GM23338 (cell line): ENCODE measurements around the gene AFM. TPM values are rescaled to one million over a fixed set of nuclear protein-coding genes. Genes with fewer than 3 reads are reported as not detected.

Source experiments
- ATAC-seq: fragments of 200-7000 bp; cut with Tn5 transposase; 3 replicates; pipeline ENCODE4 v1.9.1; 2020
- DNase-seq: peaks from one replicate; pipeline ENCODE4 v3.0.0-alpha.2; 2015; ENCODE audit warnings: low spot score
- H2AFZ ChIP-seq: fragments of 200-600 bp; sonication (generic); 2 replicates; pipeline ENCODE4 v1.8.0; 2016; ENCODE audit warnings: antibody characterized with exemption, mild to moderate bottlenecking, moderate library complexity
- H3F3A ChIP-seq: fragments of 200-600 bp; sonication (generic); replicated peaks from 2 replicates; pipeline ENCODE4 v1.8.0; 2017; ENCODE audit warnings: antibody characterized with exemption, mixed run types, low read depth
- H3K27ac ChIP-seq: fragments of 200-600 bp; sonication (generic); 2 replicates; pipeline ENCODE4 v1.6.1; 2016; ENCODE audit warnings: low read depth
- H3K27me3 ChIP-seq: fragments of 200-600 bp; sonication (generic); 2 replicates; pipeline ENCODE4 v1.8.0; 2016; ENCODE audit warnings: mild to moderate bottlenecking, mixed run types, moderate library complexity; ENCODE audit not compliant: insufficient read depth
- H3K36me3 ChIP-seq: fragments of 200-600 bp; sonication (generic); 2 replicates; pipeline ENCODE4 v1.8.0; 2016; ENCODE audit warnings: mild to moderate bottlenecking; ENCODE audit not compliant: insufficient read depth
- H3K4me1 ChIP-seq: fragments of 200-600 bp; sonication (generic); 2 replicates; pipeline ENCODE4 v1.8.0; 2016; ENCODE audit warnings: mild to moderate bottlenecking, moderate library complexity; ENCODE audit not compliant: insufficient read depth
- H3K4me2 ChIP-seq: fragments of 200-600 bp; sonication (generic); 2 replicates; pipeline ENCODE4 v1.7.1; 2017; ENCODE audit warnings: mixed run types
- H3K4me3 ChIP-seq: fragments of 200-600 bp; sonication (generic); 2 replicates; pipeline ENCODE4 v1.6.1; 2016; ENCODE audit warnings: mixed run types
- H3K79me2 ChIP-seq: fragments of 200-600 bp; sonication (generic); replicated peaks from 2 replicates; pipeline ENCODE4 v1.8.0; 2017; ENCODE audit warnings: mild to moderate bottlenecking; ENCODE audit not compliant: insufficient read depth
- H3K9me2 ChIP-seq: fragments of 200-600 bp; sonication (generic); 2 replicates; pipeline ENCODE4 v1.8.0; 2017; ENCODE audit not compliant: insufficient read depth
- H4K20me1 ChIP-seq: fragments of 200-600 bp; sonication (generic); replicated peaks from 2 replicates; pipeline ENCODE4 v1.8.0; 2017; ENCODE audit warnings: mild to moderate bottlenecking; ENCODE audit not compliant: insufficient read depth
- H3K27ac Mint-ChIP-seq: 2 replicates; pipeline ENCODE4 v1.8.0; 2020; ENCODE audit warnings: inconsistent platforms, mild to moderate bottlenecking, moderate library complexity, mixed read lengths
- H3K27me3 Mint-ChIP-seq: 3 replicates; pipeline ENCODE4 v1.8.0; 2022; ENCODE audit warnings: low read depth, mild to moderate bottlenecking, moderate library complexity, mixed read lengths, inconsistent platforms; ENCODE audit not compliant: insufficient read depth, poor library complexity
- H3K36me3 Mint-ChIP-seq: 3 replicates; pipeline ENCODE4 v1.8.0; 2021; ENCODE audit warnings: low read depth, mild to moderate bottlenecking, inconsistent platforms, moderate library complexity, mixed read lengths
- H3K4me1 Mint-ChIP-seq: 3 replicates; pipeline ENCODE4 v1.8.0; 2020; ENCODE audit warnings: mild to moderate bottlenecking, inconsistent platforms, mixed read lengths
- H3K4me3 Mint-ChIP-seq: 3 replicates; pipeline ENCODE4 v1.8.0; 2021; ENCODE audit warnings: moderate library complexity, mild to moderate bottlenecking, inconsistent platforms, mixed read lengths
- H3K9me3 Mint-ChIP-seq: 3 replicates; pipeline ENCODE4 v1.8.0; 2020; ENCODE audit warnings: moderate library complexity, mild to moderate bottlenecking, inconsistent platforms, mixed read lengths
- CREB1 ChIP-seq: fragments of 250-450 bp; sonication (Bioruptor Pico); IDR thresholded peaks from 2 replicates; pipeline ENCODE4 v1.5.0; 2020; ENCODE audit warnings: low read depth, mild to moderate bottlenecking, moderate library complexity
- CTCF ChIP-seq, 2 experiments: fragments of 200-600 bp in 1 of 2; sonication (generic) in 1 of 2; conservative IDR thresholded peaks; 2 replicates each; pipeline versions ENCODE4 v1.5.1 to v1.6.1; 2016 to 2017; ENCODE audit warnings: antibody characterized with exemption in 2 of 2, low read depth in 2 of 2, mild to moderate bottlenecking in 2 of 2, moderate library complexity in 1 of 2
- EZH2 ChIP-seq: fragments of 200-600 bp; sonication (generic); IDR thresholded peaks from one replicate; pipeline ENCODE4 v1.8.0; 2017; ENCODE audit warnings: antibody characterized with exemption, mild to moderate bottlenecking, low read depth; ENCODE audit not compliant: unreplicated experiment
- EZH2phosphoT487 ChIP-seq: fragments of 200-600 bp; sonication (generic); IDR thresholded peaks from one replicate; pipeline ENCODE4 v1.8.1; 2018; ENCODE audit warnings: antibody characterized with exemption; ENCODE audit not compliant: unreplicated experiment
- JUNB ChIP-seq: IDR thresholded peaks from one replicate; pipeline ENCODE4 v1.6.1; 2016; ENCODE audit warnings: antibody characterized with exemption; ENCODE audit not compliant: unreplicated experiment
- NANOG ChIP-seq: IDR thresholded peaks from 2 replicates; pipeline ENCODE4 v1.6.1; 2016; ENCODE audit warnings: antibody characterized with exemption, borderline replicate concordance
- POLR2AphosphoS5 ChIP-seq: IDR thresholded peaks from 2 replicates; pipeline ENCODE4 v1.6.1; 2016; ENCODE audit warnings: antibody characterized with exemption, low read depth
- REST ChIP-seq: IDR thresholded peaks from one replicate; pipeline ENCODE4 v1.6.1; 2018; ENCODE audit warnings: antibody characterized with exemption; ENCODE audit not compliant: unreplicated experiment
- STAT1 ChIP-seq: IDR thresholded peaks from one replicate; pipeline ENCODE4 v1.6.1; 2016; ENCODE audit warnings: antibody characterized with exemption; ENCODE audit not compliant: unreplicated experiment
- ZNF114 ChIP-seq: fragments of 250-450 bp; sonication (Bioruptor Pico); IDR thresholded peaks from 2 replicates; pipeline ENCODE4 v1.5.0; 2020; ENCODE audit warnings: mild to moderate bottlenecking, moderate library complexity
- ZNF331 ChIP-seq: fragments of 250-450 bp; sonication (Bioruptor Pico); IDR thresholded peaks from 2 replicates; pipeline ENCODE4 v1.5.0; 2020; ENCODE audit warnings: low read depth, mild to moderate bottlenecking, moderate library complexity
- polyA plus RNA-seq: library from polyadenylated mRNA; unstranded; fragments of >200 nt; fragmentation: Nextera tagmentation; extraction: Ambion mirVana; gene quantifications from 2 replicates; pipeline ENCODE4 v1.2.1, GENCODE V29; 2016
- total RNA-seq: library from RNA; depleted of rRNA; stranded (reverse); fragments of >200 nt; shearing (Covaris generic); gene quantifications from 2 replicates; pipeline ENCODE4 v1.2.3, GENCODE V29; 2014
- TF ChIP-seq, protein P1 (sequence below): fragments of 250-450 bp; sonication (Bioruptor Pico); IDR thresholded peaks from 2 replicates; pipeline ENCODE4 v1.5.0; 2020; ENCODE audit warnings: mild to moderate bottlenecking, moderate library complexity
- TF ChIP-seq, protein P2 (sequence below): IDR thresholded peaks from 2 replicates; pipeline ENCODE4 v1.6.1; 2016; ENCODE audit warnings: antibody characterized with exemption

The AFM gene
- total and polyA plus RNA-seq, 2 experiments from 2014 or later = not detected

GRCh38 chr4:73448448-73449203 lies 32.9 kb upstream of the AFM start:
- DNase-seq = no peak
- H3K27ac Mint-ChIP-seq = no peak overlapping the region
- no peaks in the 10 kb centered on the region for H3K36me3 Mint-ChIP-seq
- H3K27me3 ChIP-seq = no peaks in the 10 kb centered on the region
- H3F3A ChIP-seq = no peaks in the 10 kb centered on the region
- H3K79me2 ChIP-seq = no peaks in the 10 kb centered on the region
- H2AFZ ChIP-seq = no peak overlapping the region
- H3K4me1 ChIP-seq = peaks cover 38% of the 10 kb centered on the region
- H3K4me3 ChIP-seq = no peak overlapping the region
- no peak overlapping the region for H3K4me3 Mint-ChIP-seq
- ATAC-seq = no peak
- H3K4me2 ChIP-seq = no peak overlapping the region; the same call in 1 of the 2 replicates
- H3K9me2 ChIP-seq = no peaks in the 10 kb centered on the region
- no peak for TF ChIP-seq JUNB
- no peak for TF ChIP-seq POLR2AphosphoS5
- no peak for TF ChIP-seq CREB1 (CRISPR knock-in tag)
- no peak for TF ChIP-seq STAT1
- no peak for TF ChIP-seq REST
- no peak for TF ChIP-seq EZH2
- TF ChIP-seq ZNF114 (CRISPR knock-in tag) = no peak
- TF ChIP-seq CTCF (conservative IDR thresholded peaks at IDR 0.05; ENCODE audit: low read depth in 2 of 2) = no peak
- TF ChIP-seq, protein P1, sequence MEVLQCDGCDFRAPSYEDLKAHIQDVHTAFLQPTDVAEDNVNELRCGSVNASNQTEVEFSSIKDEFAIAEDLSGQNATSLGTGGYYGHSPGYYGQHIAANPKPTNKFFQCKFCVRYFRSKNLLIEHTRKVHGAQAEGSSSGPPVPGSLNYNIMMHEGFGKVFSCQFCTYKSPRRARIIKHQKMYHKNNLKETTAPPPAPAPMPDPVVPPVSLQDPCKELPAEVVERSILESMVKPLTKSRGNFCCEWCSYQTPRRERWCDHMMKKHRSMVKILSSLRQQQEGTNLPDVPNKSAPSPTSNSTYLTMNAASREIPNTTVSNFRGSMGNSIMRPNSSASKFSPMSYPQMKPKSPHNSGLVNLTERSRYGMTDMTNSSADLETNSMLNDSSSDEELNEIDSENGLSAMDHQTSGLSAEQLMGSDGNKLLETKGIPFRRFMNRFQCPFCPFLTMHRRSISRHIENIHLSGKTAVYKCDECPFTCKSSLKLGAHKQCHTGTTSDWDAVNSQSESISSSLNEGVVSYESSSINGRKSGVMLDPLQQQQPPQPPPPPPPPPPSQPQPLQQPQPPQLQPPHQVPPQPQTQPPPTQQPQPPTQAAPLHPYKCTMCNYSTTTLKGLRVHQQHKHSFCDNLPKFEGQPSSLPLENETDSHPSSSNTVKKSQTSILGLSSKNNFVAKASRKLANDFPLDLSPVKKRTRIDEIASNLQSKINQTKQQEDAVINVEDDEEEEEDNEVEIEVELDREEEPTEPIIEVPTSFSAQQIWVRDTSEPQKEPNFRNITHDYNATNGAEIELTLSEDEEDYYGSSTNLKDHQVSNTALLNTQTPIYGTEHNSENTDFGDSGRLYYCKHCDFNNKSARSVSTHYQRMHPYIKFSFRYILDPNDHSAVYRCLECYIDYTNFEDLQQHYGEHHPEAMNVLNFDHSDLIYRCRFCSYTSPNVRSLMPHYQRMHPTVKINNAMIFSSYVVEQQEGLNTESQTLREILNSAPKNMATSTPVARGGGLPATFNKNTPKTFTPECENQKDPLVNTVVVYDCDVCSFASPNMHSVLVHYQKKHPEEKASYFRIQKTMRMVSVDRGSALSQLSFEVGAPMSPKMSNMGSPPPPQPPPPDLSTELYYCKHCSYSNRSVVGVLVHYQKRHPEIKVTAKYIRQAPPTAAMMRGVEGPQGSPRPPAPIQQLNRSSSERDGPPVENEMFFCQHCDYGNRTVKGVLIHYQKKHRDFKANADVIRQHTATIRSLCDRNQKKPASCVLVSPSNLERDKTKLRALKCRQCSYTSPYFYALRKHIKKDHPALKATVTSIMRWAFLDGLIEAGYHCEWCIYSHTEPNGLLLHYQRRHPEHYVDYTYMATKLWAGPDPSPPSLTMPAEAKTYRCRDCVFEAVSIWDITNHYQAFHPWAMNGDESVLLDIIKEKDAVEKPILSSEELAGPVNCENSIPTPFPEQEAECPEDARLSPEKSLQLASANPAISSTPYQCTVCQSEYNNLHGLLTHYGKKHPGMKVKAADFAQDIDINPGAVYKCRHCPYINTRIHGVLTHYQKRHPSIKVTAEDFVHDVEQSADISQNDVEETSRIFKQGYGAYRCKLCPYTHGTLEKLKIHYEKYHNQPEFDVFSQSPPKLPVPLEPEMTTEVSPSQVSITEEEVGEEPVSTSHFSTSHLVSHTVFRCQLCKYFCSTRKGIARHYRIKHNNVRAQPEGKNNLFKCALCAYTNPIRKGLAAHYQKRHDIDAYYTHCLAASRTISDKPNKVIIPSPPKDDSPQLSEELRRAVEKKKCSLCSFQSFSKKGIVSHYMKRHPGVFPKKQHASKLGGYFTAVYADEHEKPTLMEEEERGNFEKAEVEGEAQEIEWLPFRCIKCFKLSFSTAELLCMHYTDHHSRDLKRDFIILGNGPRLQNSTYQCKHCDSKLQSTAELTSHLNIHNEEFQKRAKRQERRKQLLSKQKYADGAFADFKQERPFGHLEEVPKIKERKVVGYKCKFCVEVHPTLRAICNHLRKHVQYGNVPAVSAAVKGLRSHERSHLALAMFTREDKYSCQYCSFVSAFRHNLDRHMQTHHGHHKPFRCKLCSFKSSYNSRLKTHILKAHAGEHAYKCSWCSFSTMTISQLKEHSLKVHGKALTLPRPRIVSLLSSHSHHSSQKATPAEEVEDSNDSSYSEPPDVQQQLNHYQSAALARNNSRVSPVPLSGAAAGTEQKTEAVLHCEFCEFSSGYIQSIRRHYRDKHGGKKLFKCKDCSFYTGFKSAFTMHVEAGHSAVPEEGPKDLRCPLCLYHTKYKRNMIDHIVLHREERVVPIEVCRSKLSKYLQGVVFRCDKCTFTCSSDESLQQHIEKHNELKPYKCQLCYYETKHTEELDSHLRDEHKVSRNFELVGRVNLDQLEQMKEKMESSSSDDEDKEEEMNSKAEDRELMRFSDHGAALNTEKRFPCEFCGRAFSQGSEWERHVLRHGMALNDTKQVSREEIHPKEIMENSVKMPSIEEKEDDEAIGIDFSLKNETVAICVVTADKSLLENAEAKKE (CRISPR knock-in tag) = no peak
- TF ChIP-seq NANOG = no peak
- no peak for TF ChIP-seq EZH2phosphoT487
- no peak for TF ChIP-seq ZNF331 (CRISPR knock-in tag)
- TF ChIP-seq, protein P2, sequence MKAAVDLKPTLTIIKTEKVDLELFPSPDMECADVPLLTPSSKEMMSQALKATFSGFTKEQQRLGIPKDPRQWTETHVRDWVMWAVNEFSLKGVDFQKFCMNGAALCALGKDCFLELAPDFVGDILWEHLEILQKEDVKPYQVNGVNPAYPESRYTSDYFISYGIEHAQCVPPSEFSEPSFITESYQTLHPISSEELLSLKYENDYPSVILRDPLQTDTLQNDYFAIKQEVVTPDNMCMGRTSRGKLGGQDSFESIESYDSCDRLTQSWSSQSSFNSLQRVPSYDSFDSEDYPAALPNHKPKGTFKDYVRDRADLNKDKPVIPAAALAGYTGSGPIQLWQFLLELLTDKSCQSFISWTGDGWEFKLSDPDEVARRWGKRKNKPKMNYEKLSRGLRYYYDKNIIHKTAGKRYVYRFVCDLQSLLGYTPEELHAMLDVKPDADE = no peak
- no peaks in the 10 kb centered on the region for H3K9me3 Mint-ChIP-seq
- peaks cover 9% of the 10 kb centered on the region for H3K27me3 Mint-ChIP-seq
- no peaks in the 10 kb centered on the region for H4K20me1 ChIP-seq
- H3K36me3 ChIP-seq = no peaks in the 10 kb centered on the region
- H3K4me1 Mint-ChIP-seq = peaks cover 54% of the 10 kb centered on the region
- H3K27ac ChIP-seq = no peak overlapping the region
